ENCODE data around the gene EIF4G3.

GRCh38 chr1:20875198-20875973 is 301.3 kb downstream of the EIF4G3 start:
- TF ChIP-seq CTCF (IDR thresholded peaks at IDR 0.05) (no peak), POLR2A (IDR thresholded peaks at IDR 0.05) (no peak)
